Mucosa of gallbladder (tissue), 1 donor: ENCODE results near the gene CTDSPL2. TPM values are rescaled to one million over a fixed set of nuclear protein-coding genes. Genes with fewer than 3 reads are reported as not detected.
"Not testable (repeated sequence)": the region's sequence is repeated elsewhere in the genome, so short reads cannot be mapped to it uniquely, and the experiment has no call there.

ENCODE experiments used
- DNase-seq: peaks from one replicate; pipeline ENCODE4 v3.0.0-alpha.2; 2020; ENCODE audit warnings: low spot score
- total RNA-seq: library from RNA; stranded (reverse); gene quantifications from one replicate; pipeline ENCODE4 v1.2.1, GENCODE V29; 2021
- donor health status: DM: no; HTN: no; CAD: no.

CTDSPL2 gene
- 32.4 TPM for total RNA-seq

GRCh38 chr15:44426975-44427755 is at the start of gene CTDSPL2:
Gene CTDSPL2, plus strand, starts transcription at chr15:44427629. Its CDS starts 31,386 bp downstream, at chr15:44459015.
- peak; percentile 97 for DNase-seq

GRCh38 chr15:44381236-44381635 is 46.2 kb upstream of the CTDSPL2 start:
- no peak for DNase-seq

GRCh38 chr15:44385344-44385942 is 42.0 kb upstream of the CTDSPL2 start:
- DNase-seq = no peak

GRCh38 chr15:44394062-44394461 is 33.4 kb upstream of the CTDSPL2 start:
- no peak for DNase-seq

GRCh38 chr15:44394562-44394961 is 32.9 kb upstream of the CTDSPL2 start:
- DNase-seq = no peak

- DNase-seq = no peak
These were observed 29.6 kb upstream of the CTDSPL2 start for GRCh38 chr15:44397869-44398268.

- no peak for DNase-seq
These were observed 13.4 kb upstream of the CTDSPL2 start for GRCh38 chr15:44414001-44414400.

GRCh38 chr15:44427756-44428724 is 611 bp downstream of the CTDSPL2 start:
- no peak for DNase-seq

- no peak for DNase-seq
These were observed 8.7 kb downstream of the CTDSPL2 start for GRCh38 chr15:44435893-44436667.

- DNase-seq = no peak
These were observed 11.0 kb downstream of the CTDSPL2 start for GRCh38 chr15:44438402-44438801.

GRCh38 chr15:44441095-44441501 is 13.7 kb downstream of the CTDSPL2 start:
- no peak for DNase-seq

- no peak for DNase-seq
These were observed 16.1 kb downstream of the CTDSPL2 start for GRCh38 chr15:44443515-44443914.

GRCh38 chr15:44447772-44448376 is 20.4 kb downstream of the CTDSPL2 start:
- DNase-seq = no peak

- DNase-seq = no peak
These were observed 22.7 kb downstream of the CTDSPL2 start for GRCh38 chr15:44450172-44450571.

GRCh38 chr15:44453578-44454283 is 26.3 kb downstream of the CTDSPL2 start:
- not testable (repeated sequence) for DNase-seq

GRCh38 chr15:44458429-44458828 is 31.0 kb downstream of the CTDSPL2 start:
- DNase-seq = no peak

GRCh38 chr15:44468709-44469385 is 41.4 kb downstream of the CTDSPL2 start:
- no peak for DNase-seq

- DNase-seq = no peak
These were observed 44.5 kb downstream of the CTDSPL2 start for GRCh38 chr15:44471885-44472455.

GRCh38 chr15:44479343-44479742 is 51.9 kb downstream of the CTDSPL2 start:
- no peak for DNase-seq
